PC-3 (cell line): ENCODE results near the gene PROCA1. TPM values are rescaled to one million over a fixed set of nuclear protein-coding genes. Genes with fewer than 3 reads are reported as not detected.

ENCODE experiments used
- ATAC-seq: fragments of 200-7000 bp; cut with Tn5 transposase; 2 replicates; pipeline ENCODE4 v1.9.1; 2020; ENCODE audit warnings: mild to moderate bottlenecking, moderate library complexity
- BruUV-seq: library from RNA; stranded (reverse); fragments of 400-500 nt; replicated peaks from 2 replicates; lab custom pipeline; 2021; lab: Mats Ljungman, UMichigan
- CTCF ChIA-PET: fragments of 300-600 bp; sonication (Branson Sonifier 250); formaldehyde crosslinking; loops from one replicate; lab custom pipeline; 2022; ENCODE audit warnings: antibody characterized with exemption; lab: Charles Lee
- POLR2A ChIA-PET: fragments of 300-600 bp; sonication (Branson Sonifier 250); formaldehyde crosslinking; loops from one replicate; lab custom pipeline; 2022; ENCODE audit warnings: antibody characterized with exemption; ENCODE audit not compliant: unreplicated experiment; lab: Charles Lee
- DNase-seq: peaks from one replicate; pipeline ENCODE4 v3.0.0-alpha.2; 2015
- H2AFZ ChIP-seq: fragments of 300-600 bp; sonication (generic); 2 replicates; pipeline ENCODE4 v1.6.0; 2016; ENCODE audit warnings: antibody characterized with exemption, low read length
- H3F3A ChIP-seq: fragments of 300-600 bp; sonication (generic); one replicate; pipeline ENCODE4 v1.6.0; 2017; ENCODE audit warnings: antibody characterized with exemption, low read length, control low read depth, mild to moderate bottlenecking; ENCODE audit not compliant: unreplicated experiment
- H3K27ac ChIP-seq: fragments of 300-600 bp; sonication (generic); 2 replicates; pipeline ENCODE4 v1.5.1; 2016; ENCODE audit warnings: mild to moderate bottlenecking, low read length
- H3K27me3 ChIP-seq: fragments of 300-600 bp; sonication (generic); 2 replicates; pipeline ENCODE4 v1.6.1; 2016; ENCODE audit warnings: low read length, mixed read lengths
- H3K36me3 ChIP-seq: fragments of 300-600 bp; sonication (generic); 2 replicates; pipeline ENCODE4 v1.6.1; 2016; ENCODE audit warnings: low read depth, mixed run types, low read length, mixed read lengths
- H3K4me1 ChIP-seq: fragments of 300-600 bp; sonication (generic); 2 replicates; pipeline ENCODE4 v1.5.1; 2016; ENCODE audit warnings: low read length; ENCODE audit not compliant: insufficient read depth
- H3K4me2 ChIP-seq: fragments of 300-600 bp; sonication (generic); 2 replicates; pipeline ENCODE4 v1.6.0; 2016; ENCODE audit warnings: low read length
- H3K4me3 ChIP-seq: fragments of 300-600 bp; sonication (generic); 2 replicates; pipeline ENCODE4 v1.5.1; 2016; ENCODE audit warnings: mild to moderate bottlenecking, low read length, mixed read lengths
- H3K79me2 ChIP-seq: fragments of 300-600 bp; sonication (generic); 2 replicates; pipeline ENCODE4 v1.6.1; 2017; ENCODE audit warnings: low read length, mixed read lengths
- H3K9ac ChIP-seq: fragments of 300-600 bp; sonication (generic); 2 replicates; pipeline ENCODE4 v1.6.0; 2016; ENCODE audit warnings: mild to moderate bottlenecking, low read length
- H3K9me2 ChIP-seq: fragments of 300-600 bp; sonication (generic); replicated peaks from 2 replicates; pipeline ENCODE4 v1.6.1; 2016; ENCODE audit warnings: mixed run types, low read length, mixed read lengths
- H3K9me3 ChIP-seq: fragments of 300-600 bp; sonication (generic); 2 replicates; pipeline ENCODE4 v1.6.1; 2016; ENCODE audit warnings: low read length, mixed read lengths
- H4K20me1 ChIP-seq: fragments of 300-600 bp; sonication (generic); 2 replicates; pipeline ENCODE4 v1.6.1; 2016; ENCODE audit warnings: low read length, mixed read lengths
- CTCF ChIP-seq: fragments of 300-600 bp; sonication (generic); conservative IDR thresholded peaks from 2 replicates; pipeline ENCODE4 v1.5.1; 2017; ENCODE audit warnings: antibody characterized with exemption, low read depth, mild to moderate bottlenecking, low read length
- EZH2 ChIP-seq: fragments of 300-600 bp; sonication (generic); IDR thresholded peaks from one replicate; pipeline ENCODE4 v1.6.1; 2017; ENCODE audit warnings: antibody characterized with exemption, mild to moderate bottlenecking, low read length; ENCODE audit not compliant: unreplicated experiment
- EZH2phosphoT487 ChIP-seq: fragments of 300-600 bp; sonication (generic); IDR thresholded peaks from 2 replicates; pipeline ENCODE4 v1.6.1; 2018; ENCODE audit warnings: mild to moderate bottlenecking, antibody characterized with exemption, low read length, borderline replicate concordance
- intact Hi-C: fragments of 100-400 bp; cut with micrococcal nuclease; formaldehyde crosslinking; loops from 2 replicates; pipeline ENCODE4 v1.9.0; 2023
- total RNA-seq: library from RNA; depleted of rRNA; stranded (reverse); fragments of >200 nt; gene quantifications from 2 replicates; pipeline ENCODE4 v1.2.3, GENCODE V29; 2014

Gene PROCA1
- total RNA-seq, 1 experiment from 2014 or later, result 1.9 TPM

GRCh38 chr17:28750178-28751047 is 38.7 kb upstream of the PROCA1 start:
- ATAC-seq (peak; percentile 42), DNase-seq (peak; percentile 90)
- H4K20me1 ChIP-seq, result peaks cover 20% of the 10 kb centered on the region
- H3K36me3 ChIP-seq, result peaks cover 30% of the 10 kb centered on the region
- no peak overlapping the region for H3K9ac ChIP-seq
- POLR2A ChIA-PET, result no interaction called here
- TSS peak; percentile 16 for BruUV-seq
- H3K4me1 ChIP-seq, result peaks cover 24% of the 10 kb centered on the region
- H3K9me3 ChIP-seq, result no peaks in the 10 kb centered on the region
- TF ChIP-seq CTCF (peak; percentile 92), EZH2phosphoT487 (no peak), EZH2 (no peak)
- H3K9me2 ChIP-seq, result no peaks in the 10 kb centered on the region
- H3K79me2 ChIP-seq, result peaks cover 38% of the 10 kb centered on the region
- H3K4me3 ChIP-seq, result no peak overlapping the region
- intact Hi-C loops, result loop anchor here (1.0 kb wide), 1 partner anchor 23 kb away; no protein-coding TSS in a partner anchor
- H3K27me3 ChIP-seq, result no peaks in the 10 kb centered on the region
- no peak overlapping the region for H3K4me2 ChIP-seq
- H3K27ac ChIP-seq, result no peak overlapping the region
- H2AFZ ChIP-seq, result no peak overlapping the region
- no peaks in the 10 kb centered on the region for H3F3A ChIP-seq
- CTCF ChIA-PET, result interaction anchor here (0.6 to 1.9 kb wide), 2 partner anchors 23 to 203 kb away, joined by 4 to 55 read pairs; partner anchors contain the start of genes NEK8 and TLCD1

GRCh38 chr17:28749516-28750177 is 38.0 kb upstream of the PROCA1 start:
- ATAC-seq (no peak), DNase-seq (no peak)
- intact Hi-C loops, result loop anchor here (1.0 kb wide), 1 partner anchor 22 kb away; no protein-coding TSS in a partner anchor
- no TSS peak for BruUV-seq
- H3K4me3 ChIP-seq, result no peak overlapping the region
- TF ChIP-seq CTCF (no peak), EZH2phosphoT487 (no peak), EZH2 (no peak)
- H3K79me2 ChIP-seq, result peaks cover 45% of the 10 kb centered on the region
- H3K27me3 ChIP-seq, result no peaks in the 10 kb centered on the region
- no peak overlapping the region for H2AFZ ChIP-seq
- H3K27ac ChIP-seq, result no peak overlapping the region
- H3K9me3 ChIP-seq, result no peaks in the 10 kb centered on the region
- H3K4me1 ChIP-seq, result peaks cover 24% of the 10 kb centered on the region
- no peak overlapping the region for H3K9ac ChIP-seq
- no peak overlapping the region for H3K4me2 ChIP-seq
- POLR2A ChIA-PET, result no interaction called here
- CTCF ChIA-PET, result interaction anchor here (0.6 to 1.9 kb wide), 2 partner anchors 23 to 204 kb away, joined by 4 to 55 read pairs; partner anchors contain the start of genes NEK8 and TLCD1
- peaks cover 24% of the 10 kb centered on the region for H4K20me1 ChIP-seq
- H3F3A ChIP-seq, result no peaks in the 10 kb centered on the region
- peaks cover 30% of the 10 kb centered on the region for H3K36me3 ChIP-seq
- H3K9me2 ChIP-seq, result no peaks in the 10 kb centered on the region
